Activated naive CD4-positive, alpha-beta T cell treated with anti-CD3 and anti-CD28 coated beads, Interleukin-2, amount 10 ng/mL, durations not matched to agents 7 days and 5 days (primary cell): Measurements from ENCODE around the gene VIPR2.

Experiments used
- CTCF ChIA-PET: fragments of 350-600 bp; sonication (Branson Sonifier 250); formaldehyde crosslinking; loops from one replicate; lab custom pipeline; 2021; ENCODE audit warnings: antibody characterized with exemption; lab: Charles Lee
- DNase-seq: peaks from one replicate; pipeline ENCODE4 v3.0.0-alpha.2; 2020
- H3K27ac Mint-ChIP-seq: one replicate; pipeline ENCODE4 v1.8.0; 2021; ENCODE audit warnings: mild to moderate bottlenecking, moderate library complexity, mixed read lengths
- H3K27me3 Mint-ChIP-seq: one replicate; pipeline ENCODE4 v1.8.0; 2021; ENCODE audit warnings: mild to moderate bottlenecking, mixed read lengths
- H3K36me3 Mint-ChIP-seq: one replicate; pipeline ENCODE4 v1.8.0; 2021; ENCODE audit warnings: mixed read lengths
- H3K4me1 Mint-ChIP-seq: one replicate; pipeline ENCODE4 v1.8.0; 2021; ENCODE audit warnings: mixed read lengths
- H3K4me3 Mint-ChIP-seq: one replicate; pipeline ENCODE4 v1.8.0; 2021; ENCODE audit warnings: mild to moderate bottlenecking, moderate library complexity, mixed read lengths
- H3K9me3 Mint-ChIP-seq: one replicate; pipeline ENCODE4 v1.8.0; 2021; ENCODE audit warnings: mixed read lengths

The VIPR2 gene

GRCh38 chr7:159064816-159065510 lies 79.7 kb downstream of the VIPR2 start:
- Mint-ChIP-seq H3K27me3 (peaks cover 23% of the 10 kb centered on the region), H3K9me3 (peaks cover 5% of the 10 kb centered on the region), H3K27ac (no peak overlapping the region), H3K36me3 (no peaks in the 10 kb centered on the region), H3K4me1 (peaks cover 23% of the 10 kb centered on the region), H3K4me3 (no peak overlapping the region)
- no peak for DNase-seq
- CTCF ChIA-PET, result no interaction called here

- no peaks in the 10 kb centered on the region for H3K36me3 Mint-ChIP-seq
- CTCF ChIA-PET, result no interaction called here
- H3K27me3 Mint-ChIP-seq, result peaks cover 20% of the 10 kb centered on the region
- H3K9me3 Mint-ChIP-seq, result peaks cover 5% of the 10 kb centered on the region
- H3K4me3 Mint-ChIP-seq, result no peak overlapping the region
- H3K4me1 Mint-ChIP-seq, result peaks cover 17% of the 10 kb centered on the region
- no peak for DNase-seq
- H3K27ac Mint-ChIP-seq, result no peak overlapping the region
Observed at GRCh38 chr7:159064121-159064815, 80.4 kb downstream of the VIPR2 start.

- Mint-ChIP-seq H3K36me3 (no peaks in the 10 kb centered on the region), H3K27ac (no peak overlapping the region), H3K9me3 (peaks cover 5% of the 10 kb centered on the region), H3K4me1 (peaks cover 9% of the 10 kb centered on the region), H3K4me3 (no peak overlapping the region), H3K27me3 (peaks cover 13% of the 10 kb centered on the region)
- CTCF ChIA-PET, result no interaction called here
- no peak for DNase-seq
Observed at GRCh38 chr7:159063046-159063840, 81.4 kb downstream of the VIPR2 start.

- H3K4me3 Mint-ChIP-seq, result no peak overlapping the region
- peaks cover 5% of the 10 kb centered on the region for H3K9me3 Mint-ChIP-seq
- DNase-seq, result no peak
- H3K27me3 Mint-ChIP-seq, result peaks cover 11% of the 10 kb centered on the region
- H3K27ac Mint-ChIP-seq, result no peak overlapping the region
- CTCF ChIA-PET, result no interaction called here
- peaks cover 2% of the 10 kb centered on the region for H3K4me1 Mint-ChIP-seq
- H3K36me3 Mint-ChIP-seq, result no peaks in the 10 kb centered on the region
Observed at GRCh38 chr7:159062569-159062968, 82.1 kb downstream of the VIPR2 start.

GRCh38 chr7:159061674-159062212 lies 82.9 kb downstream of the VIPR2 start:
- peaks cover 11% of the 10 kb centered on the region for H3K27me3 Mint-ChIP-seq
- H3K9me3 Mint-ChIP-seq, result peaks cover 5% of the 10 kb centered on the region
- CTCF ChIA-PET, result no interaction called here
- H3K4me3 Mint-ChIP-seq, result no peak overlapping the region
- no peak overlapping the region for H3K27ac Mint-ChIP-seq
- H3K4me1 Mint-ChIP-seq, result no peaks in the 10 kb centered on the region
- DNase-seq, result no peak
- H3K36me3 Mint-ChIP-seq, result no peaks in the 10 kb centered on the region

GRCh38 chr7:159061209-159061608 lies 83.5 kb downstream of the VIPR2 start:
- H3K27me3 Mint-ChIP-seq, result peaks cover 12% of the 10 kb centered on the region
- no peaks in the 10 kb centered on the region for H3K4me1 Mint-ChIP-seq
- CTCF ChIA-PET, result no interaction called here
- no peaks in the 10 kb centered on the region for H3K36me3 Mint-ChIP-seq
- H3K4me3 Mint-ChIP-seq, result no peak overlapping the region
- H3K9me3 Mint-ChIP-seq, result peaks cover 5% of the 10 kb centered on the region
- DNase-seq, result no peak
- no peak overlapping the region for H3K27ac Mint-ChIP-seq

GRCh38 chr7:159060440-159060839 lies 84.2 kb downstream of the VIPR2 start:
- peaks cover 5% of the 10 kb centered on the region for H3K9me3 Mint-ChIP-seq
- H3K27me3 Mint-ChIP-seq, result peaks cover 20% of the 10 kb centered on the region
- no peak overlapping the region for H3K4me3 Mint-ChIP-seq
- H3K4me1 Mint-ChIP-seq, result no peaks in the 10 kb centered on the region
- CTCF ChIA-PET, result no interaction called here
- no peak for DNase-seq
- H3K27ac Mint-ChIP-seq, result no peak overlapping the region
- no peaks in the 10 kb centered on the region for H3K36me3 Mint-ChIP-seq

- CTCF ChIA-PET, result no interaction called here
- H3K4me3 Mint-ChIP-seq, result no peak overlapping the region
- peaks cover 5% of the 10 kb centered on the region for H3K9me3 Mint-ChIP-seq
- H3K36me3 Mint-ChIP-seq, result no peaks in the 10 kb centered on the region
- H3K4me1 Mint-ChIP-seq, result no peaks in the 10 kb centered on the region
- DNase-seq, result no peak
- peaks cover 24% of the 10 kb centered on the region for H3K27me3 Mint-ChIP-seq
- no peak overlapping the region for H3K27ac Mint-ChIP-seq
Observed at GRCh38 chr7:159059629-159060028, 85.0 kb downstream of the VIPR2 start.

- no peak overlapping the region for H3K27ac Mint-ChIP-seq
- H3K9me3 Mint-ChIP-seq, result peaks cover 4% of the 10 kb centered on the region
- CTCF ChIA-PET, result no interaction called here
- peaks cover 24% of the 10 kb centered on the region for H3K27me3 Mint-ChIP-seq
- DNase-seq, result no peak
- H3K4me3 Mint-ChIP-seq, result no peak overlapping the region
- no peaks in the 10 kb centered on the region for H3K4me1 Mint-ChIP-seq
- no peaks in the 10 kb centered on the region for H3K36me3 Mint-ChIP-seq
Observed at GRCh38 chr7:159057647-159058046, 87.0 kb downstream of the VIPR2 start.

GRCh38 chr7:159056737-159057136 lies 87.9 kb downstream of the VIPR2 start:
- H3K9me3 Mint-ChIP-seq, result peaks cover 5% of the 10 kb centered on the region
- CTCF ChIA-PET, result no interaction called here
- peaks cover 8% of the 10 kb centered on the region for H3K4me1 Mint-ChIP-seq
- peaks cover 17% of the 10 kb centered on the region for H3K27me3 Mint-ChIP-seq
- H3K36me3 Mint-ChIP-seq, result peaks cover 5% of the 10 kb centered on the region
- no peak overlapping the region for H3K4me3 Mint-ChIP-seq
- no peak overlapping the region for H3K27ac Mint-ChIP-seq
- DNase-seq, result no peak

- CTCF ChIA-PET, result interaction anchor here (0.5 kb wide), 1 partner anchor 325 kb away, joined by 3 read pairs; no protein-coding TSS in a partner anchor
- Mint-ChIP-seq H3K27me3 (peaks cover 25% of the 10 kb centered on the region), H3K4me1 (peaks cover 38% of the 10 kb centered on the region), H3K9me3 (peaks cover 5% of the 10 kb centered on the region), H3K36me3 (peaks cover 5% of the 10 kb centered on the region), H3K4me3 (peak overlapping the region; percentile 25), H3K27ac (peak overlapping the region; percentile 83)
- DNase-seq, result peak; percentile 3
Observed at GRCh38 chr7:159051916-159052315, 92.8 kb downstream of the VIPR2 start.

GRCh38 chr7:159050704-159051103 lies 94.0 kb downstream of the VIPR2 start:
- H3K27ac Mint-ChIP-seq, result peak overlapping the region; percentile 86
- H3K4me3 Mint-ChIP-seq, result peak overlapping the region; percentile 9
- peaks cover 5% of the 10 kb centered on the region for H3K9me3 Mint-ChIP-seq
- peaks cover 5% of the 10 kb centered on the region for H3K36me3 Mint-ChIP-seq
- peak; percentile 38 for DNase-seq
- peaks cover 19% of the 10 kb centered on the region for H3K27me3 Mint-ChIP-seq
- peaks cover 38% of the 10 kb centered on the region for H3K4me1 Mint-ChIP-seq
- CTCF ChIA-PET, result no interaction called here

GRCh38 chr7:159049266-159050025 lies 95.2 kb downstream of the VIPR2 start:
- H3K9me3 Mint-ChIP-seq, result peaks cover 5% of the 10 kb centered on the region
- H3K4me3 Mint-ChIP-seq, result no peak overlapping the region
- H3K36me3 Mint-ChIP-seq, result peaks cover 5% of the 10 kb centered on the region
- peak; percentile 14 for DNase-seq
- peaks cover 38% of the 10 kb centered on the region for H3K4me1 Mint-ChIP-seq
- peaks cover 16% of the 10 kb centered on the region for H3K27me3 Mint-ChIP-seq
- H3K27ac Mint-ChIP-seq, result peak overlapping the region; percentile 58
- CTCF ChIA-PET, result no interaction called here
